GM15510 (cell line): ENCODE measurements around the gene MDFI.

Experiments used
- POLR2A ChIP-seq: IDR thresholded peaks from 3 replicates; pipeline ENCODE4 v1.6.1; 2011; ENCODE audit warnings: borderline replicate concordance; ENCODE audit not compliant: insufficient read length; ENCODE audit errors: extremely low read depth

Gene MDFI

GRCh38 chr6:41677124-41677921 lies 39.1 kb downstream of the MDFI start:
- no peak for TF ChIP-seq POLR2A

DNA sequence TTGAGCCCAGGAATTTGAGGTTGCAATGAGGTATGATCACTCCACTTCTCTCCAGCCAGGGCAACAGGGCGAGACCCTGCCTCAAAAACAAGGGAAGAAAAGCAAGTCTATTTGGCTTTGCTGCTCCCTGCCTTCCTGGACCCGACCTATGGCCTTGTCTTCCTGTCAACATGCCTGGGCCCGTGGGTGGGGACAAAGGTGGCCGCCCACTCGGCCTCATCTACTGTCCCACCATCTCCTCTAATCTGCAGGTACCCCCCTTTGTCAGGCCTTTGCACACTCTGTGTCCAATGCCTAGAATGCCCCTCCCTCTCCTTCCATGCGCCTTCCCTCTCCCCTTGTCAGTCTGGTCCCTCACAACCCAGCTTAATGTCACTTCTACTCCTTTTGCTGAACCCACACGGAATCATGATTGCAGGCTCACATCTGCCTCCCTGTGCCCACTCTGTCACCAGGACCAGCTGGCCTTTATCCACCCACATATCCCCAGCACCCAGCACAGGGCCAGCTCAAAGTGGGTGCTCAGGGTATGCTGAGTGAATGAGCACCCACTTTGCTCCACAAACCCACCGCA lies 40.3 kb downstream of the MDFI start:
- TF ChIP-seq POLR2A = no peak

GRCh38 chr6:41679696-41680095 lies 41.4 kb downstream of the MDFI start:
- TF ChIP-seq POLR2A = no peak

GRCh38 chr6:41680182-41680965 lies 42.1 kb downstream of the MDFI start:
- TF ChIP-seq POLR2A = no peak

GRCh38 chr6:41682056-41682477 lies 43.8 kb downstream of the MDFI start:
- no peak for TF ChIP-seq POLR2A

GRCh38 chr6:41682497-41683272 lies 44.4 kb downstream of the MDFI start:
- no peak for TF ChIP-seq POLR2A

DNA sequence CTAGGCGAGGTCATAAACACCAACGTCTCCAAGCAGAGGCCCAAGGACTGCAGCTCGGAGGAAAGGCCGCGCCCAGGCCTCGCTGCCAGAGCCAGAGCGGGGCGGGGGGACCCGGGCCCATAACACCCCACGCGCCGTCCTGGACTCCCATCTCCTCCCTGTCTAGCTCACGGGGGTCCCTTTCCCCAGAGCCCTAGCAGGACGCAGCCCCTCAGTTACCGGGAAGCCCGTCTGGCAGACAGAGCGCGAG lies 44.9 kb downstream of the MDFI start:
- TF ChIP-seq POLR2A = no peak

GRCh38 chr6:41683523-41684310 lies 45.4 kb downstream of the MDFI start:
- peak; percentile 27 for TF ChIP-seq POLR2A

- TF ChIP-seq POLR2A = no peak
These were observed 46.3 kb downstream of the MDFI start for GRCh38 chr6:41684311-41685180.

GRCh38 chr6:41685641-41686380 lies 47.5 kb downstream of the MDFI start:
- TF ChIP-seq POLR2A = no peak

DNA sequence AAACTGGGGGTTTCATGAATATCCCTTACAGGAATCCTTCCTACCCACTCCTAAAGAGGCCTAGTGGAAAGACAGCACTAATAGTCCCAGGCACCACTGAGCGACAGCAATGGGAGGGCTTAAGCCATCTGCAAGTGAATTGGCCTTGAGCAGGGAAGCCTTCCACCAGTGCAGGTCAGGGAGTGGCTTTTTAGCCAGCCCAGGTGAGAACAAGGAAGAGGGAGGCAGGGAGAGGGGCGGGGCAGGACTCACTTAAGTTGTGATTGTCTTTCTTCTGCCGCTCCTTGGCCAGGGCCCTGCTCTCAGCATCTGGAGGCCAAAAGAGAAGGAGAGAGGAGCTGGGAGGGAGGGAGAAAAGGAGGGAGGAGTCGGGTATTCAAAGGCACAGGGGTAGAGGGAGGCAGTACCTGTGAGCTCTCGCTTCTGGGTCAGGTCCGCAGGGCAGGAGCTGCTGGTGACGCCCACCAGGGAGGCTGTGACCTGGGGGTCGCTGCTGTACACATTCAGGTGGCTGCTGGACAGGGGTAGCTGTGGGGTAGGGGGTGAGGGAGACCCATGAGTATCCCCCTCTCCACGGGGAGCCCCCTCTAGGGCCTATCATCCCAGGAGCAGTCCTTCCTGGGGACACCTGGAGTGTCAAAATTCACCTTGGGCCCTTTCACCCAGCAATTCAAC lies 49.4 kb downstream of the MDFI start:
- TF ChIP-seq POLR2A = no peak

GRCh38 chr6:41688256-41688965 lies 50.1 kb downstream of the MDFI start:
- no peak for TF ChIP-seq POLR2A
